Mononuclear cell (primary cell): ENCODE measurements around the gene TMEM59L. TPM values are rescaled to one million over a fixed set of nuclear protein-coding genes. Genes with fewer than 3 reads are reported as not detected.

Experiments
- H3K27me3 ChIP-seq: 2 replicates; pipeline ENCODE4 v1.6.0; 2011; ENCODE audit warnings: low read length, control low read depth; ENCODE audit not compliant: insufficient read depth
- H3K4me1 ChIP-seq: 2 replicates; pipeline ENCODE4 v1.5.1; 2011; ENCODE audit warnings: mild to moderate bottlenecking, low read length, control low read depth; ENCODE audit not compliant: insufficient read depth
- H3K4me3 ChIP-seq: 2 replicates; pipeline ENCODE4 v1.5.1; 2011; ENCODE audit warnings: mild to moderate bottlenecking, low read length, moderate library complexity
- H3K9me3 ChIP-seq: 2 replicates; pipeline ENCODE4 v1.5.1; 2011; ENCODE audit warnings: low read depth, mild to moderate bottlenecking, control low read depth, low read length
- total RNA-seq: library from RNA; depleted of rRNA; stranded (reverse); fragments of >200 nt; gene quantifications from one replicate; pipeline ENCODE4 v1.2.3, GENCODE V29; 2012

Gene TMEM59L
- total RNA-seq, 1 donor = not detected

DNA sequence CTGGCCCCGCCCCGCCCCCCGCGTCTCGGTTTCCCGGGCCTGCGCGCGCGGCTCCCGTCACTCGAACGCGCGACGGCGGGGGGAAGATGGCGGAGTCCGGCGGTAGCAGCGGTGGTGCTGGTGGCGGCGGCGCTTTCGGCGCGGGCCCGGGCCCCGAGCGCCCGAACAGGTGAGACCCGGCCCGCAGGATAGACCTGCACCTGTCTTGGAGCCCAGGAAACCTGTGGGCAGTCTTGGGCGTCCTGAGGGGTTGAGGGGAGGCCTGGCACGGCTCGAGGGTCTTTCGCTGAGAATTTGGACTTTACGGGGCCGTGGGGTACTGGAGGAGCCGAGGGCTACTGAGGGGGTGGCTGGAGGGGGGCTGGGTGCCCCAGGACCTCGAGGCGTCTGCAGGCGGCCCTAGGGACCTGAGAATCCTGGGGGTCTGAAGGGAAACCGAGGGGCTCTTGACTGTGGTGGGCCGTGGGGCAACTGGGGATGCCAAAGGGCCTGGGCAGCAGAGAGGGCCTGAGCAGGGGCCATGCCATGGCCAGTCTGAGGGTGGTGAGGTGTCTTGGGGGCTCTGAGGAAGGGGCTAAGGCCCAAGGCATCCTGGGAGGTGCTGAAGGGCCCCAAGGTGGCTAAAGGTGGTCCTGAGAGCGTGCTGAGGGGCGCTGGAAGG is 24.4 kb downstream of the TMEM59L start, which contains the start of gene KLHL26:
KLHL26 (plus strand) TSS at position 60 of the 661 bp plus-strand sequence; CDS start at position 87, 27 bp downstream.
- H3K4me1 ChIP-seq = peaks cover 18% of the 10 kb centered on the region
- H3K27me3 ChIP-seq = no peaks in the 10 kb centered on the region
- peak within 1 kb of the TSS; percentile 59 for H3K4me3 ChIP-seq
- H3K9me3 ChIP-seq = no peaks in the 10 kb centered on the region

DNA sequence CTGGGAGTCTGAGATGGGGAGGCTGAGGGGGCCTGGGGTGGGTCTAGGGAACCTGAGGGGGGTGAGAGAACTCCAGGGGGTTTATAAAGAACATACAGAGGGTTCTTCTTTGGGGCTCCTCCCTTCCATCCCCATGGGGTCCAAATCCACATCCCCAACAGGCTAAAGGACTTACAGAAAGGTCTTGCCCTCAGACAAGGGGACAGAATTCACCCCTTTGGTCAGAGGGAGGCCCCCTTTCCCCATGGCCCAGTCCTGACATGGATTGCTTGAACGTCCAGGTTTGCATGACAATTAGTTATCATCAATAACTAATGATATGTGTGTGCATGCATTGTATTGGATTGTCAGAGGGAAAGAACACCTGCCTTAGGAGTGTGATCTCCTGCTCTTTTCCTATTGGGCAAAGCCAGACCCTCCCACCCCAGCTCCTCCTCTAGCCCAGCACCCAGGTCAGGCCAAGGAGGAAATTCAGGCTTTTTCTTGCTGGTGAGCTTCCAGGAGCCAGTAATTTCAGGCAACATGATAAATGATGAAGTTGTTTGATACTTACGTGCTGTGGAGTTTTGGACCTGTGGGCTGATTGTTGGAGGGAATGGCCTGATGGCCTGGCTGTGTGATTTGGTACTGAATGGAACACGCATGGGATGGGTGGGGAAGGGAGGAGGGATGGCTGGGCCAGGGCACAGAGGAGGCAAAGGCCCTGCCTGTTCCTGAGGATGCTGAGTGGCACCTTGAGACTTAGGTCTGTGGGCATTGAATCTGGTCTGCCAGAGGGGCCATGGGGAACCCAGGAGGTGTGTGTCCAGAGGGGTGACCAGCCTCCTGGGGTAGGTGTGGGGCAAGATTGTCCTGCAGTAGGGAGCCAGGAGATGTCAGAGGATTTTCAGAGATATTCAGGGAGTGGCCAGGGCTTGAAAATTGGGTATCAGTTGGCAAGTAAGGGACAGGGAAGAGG is 25.3 kb downstream of the TMEM59L start:
- no peaks in the 10 kb centered on the region for H3K27me3 ChIP-seq
- no peaks in the 10 kb centered on the region for H3K9me3 ChIP-seq
- H3K4me1 ChIP-seq = peaks cover 18% of the 10 kb centered on the region
- H3K4me3 ChIP-seq = no peak overlapping the region

DNA sequence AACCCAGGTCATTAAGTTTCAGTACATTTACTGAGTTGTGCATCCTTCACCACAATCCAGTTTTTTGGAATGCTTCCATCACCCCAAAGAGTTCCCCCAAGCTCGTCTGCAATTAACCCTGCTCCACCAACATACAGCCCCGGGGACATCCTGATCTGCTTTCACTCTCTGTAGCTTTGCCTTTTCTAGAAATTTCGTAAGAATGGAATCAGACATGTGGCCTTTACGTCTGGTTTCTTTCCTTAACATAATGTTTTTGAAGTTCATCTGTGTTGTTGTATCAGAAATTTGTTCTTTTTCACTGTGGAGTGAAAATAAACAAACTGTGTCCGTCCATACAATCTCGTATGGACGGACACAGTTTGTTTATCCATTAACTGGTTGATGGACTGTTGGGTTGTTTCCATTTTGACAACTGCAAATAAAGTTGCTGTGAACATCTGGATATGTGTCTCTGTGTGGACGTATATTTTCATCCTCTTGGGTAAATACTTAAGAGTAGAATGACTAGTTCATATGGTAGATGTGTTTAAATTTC is 27.1 kb downstream of the TMEM59L start:
- no peaks in the 10 kb centered on the region for H3K27me3 ChIP-seq
- no peaks in the 10 kb centered on the region for H3K9me3 ChIP-seq
- no peak overlapping the region for H3K4me3 ChIP-seq
- peaks cover 26% of the 10 kb centered on the region for H3K4me1 ChIP-seq

DNA sequence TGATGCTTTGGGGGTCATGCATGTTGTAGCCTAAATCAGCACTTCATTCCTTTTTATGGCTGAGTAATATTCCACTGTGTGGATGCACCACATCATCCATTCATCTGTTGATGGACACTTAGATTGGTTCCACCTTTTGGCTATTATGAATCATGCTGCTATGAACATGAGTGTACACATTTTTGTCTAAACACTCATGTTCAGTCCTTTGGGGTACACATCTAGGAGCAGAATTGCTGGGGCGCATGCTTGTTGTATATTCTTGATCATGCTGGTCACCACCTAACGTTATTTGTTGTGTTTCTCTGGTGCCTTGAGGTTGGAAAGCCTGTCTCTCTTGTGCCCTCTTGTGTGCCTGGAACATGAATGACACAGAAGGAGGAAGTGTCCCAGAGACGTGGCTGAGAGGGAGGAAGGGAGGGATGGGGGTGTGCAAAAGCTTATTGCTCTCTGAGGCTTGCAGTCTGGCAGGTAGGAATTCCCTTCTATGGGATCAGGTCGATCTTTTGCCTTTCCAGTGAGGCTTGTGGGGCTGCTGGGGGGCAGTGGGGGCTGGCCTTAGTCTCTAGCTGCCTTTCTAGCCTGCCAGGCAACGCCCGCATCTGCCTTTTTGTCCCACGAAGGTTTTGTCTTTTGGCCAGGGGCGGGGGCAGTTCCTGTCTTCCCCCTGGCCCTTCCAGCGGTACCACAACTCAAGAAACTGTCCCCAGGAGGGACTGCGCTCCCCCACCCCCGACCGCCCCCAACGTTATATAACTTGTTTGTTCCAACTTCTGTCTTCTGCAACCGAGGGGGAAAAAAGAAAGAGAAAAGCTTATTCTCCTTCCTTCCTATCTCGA is 31.7 kb downstream of the TMEM59L start:
- Histone ChIP-seq H3K9me3 (no peaks in the 10 kb centered on the region), H3K27me3 (no peaks in the 10 kb centered on the region), H3K4me3 (no peak overlapping the region), H3K4me1 (peaks cover 22% of the 10 kb centered on the region)

DNA sequence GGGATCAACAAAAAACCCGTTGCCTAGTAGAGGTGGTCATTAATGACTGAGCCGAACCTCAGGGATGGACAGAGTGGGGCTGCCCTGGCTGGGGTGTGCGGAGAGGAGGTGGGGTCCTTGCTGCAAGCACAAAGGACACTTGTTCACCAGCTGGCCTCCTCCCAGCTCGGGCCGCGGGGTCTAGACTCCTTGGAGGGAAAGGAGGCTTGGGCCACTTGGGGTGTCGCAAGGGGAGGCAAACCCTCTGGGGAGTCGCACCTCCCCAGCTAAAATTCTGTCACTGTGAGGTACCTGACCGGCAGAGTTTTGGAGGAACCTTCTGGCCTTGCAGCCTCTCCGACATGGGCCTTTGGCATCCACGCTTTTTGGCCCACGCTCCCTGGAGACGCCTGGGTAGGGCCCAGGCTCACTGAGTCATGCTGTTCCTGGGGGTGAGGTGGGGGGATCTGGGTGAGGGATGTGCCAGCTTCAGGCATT is 32.4 kb downstream of the TMEM59L start:
- Histone ChIP-seq H3K9me3 (no peaks in the 10 kb centered on the region), H3K4me1 (peaks cover 28% of the 10 kb centered on the region), H3K27me3 (no peaks in the 10 kb centered on the region), H3K4me3 (no peak overlapping the region)

DNA sequence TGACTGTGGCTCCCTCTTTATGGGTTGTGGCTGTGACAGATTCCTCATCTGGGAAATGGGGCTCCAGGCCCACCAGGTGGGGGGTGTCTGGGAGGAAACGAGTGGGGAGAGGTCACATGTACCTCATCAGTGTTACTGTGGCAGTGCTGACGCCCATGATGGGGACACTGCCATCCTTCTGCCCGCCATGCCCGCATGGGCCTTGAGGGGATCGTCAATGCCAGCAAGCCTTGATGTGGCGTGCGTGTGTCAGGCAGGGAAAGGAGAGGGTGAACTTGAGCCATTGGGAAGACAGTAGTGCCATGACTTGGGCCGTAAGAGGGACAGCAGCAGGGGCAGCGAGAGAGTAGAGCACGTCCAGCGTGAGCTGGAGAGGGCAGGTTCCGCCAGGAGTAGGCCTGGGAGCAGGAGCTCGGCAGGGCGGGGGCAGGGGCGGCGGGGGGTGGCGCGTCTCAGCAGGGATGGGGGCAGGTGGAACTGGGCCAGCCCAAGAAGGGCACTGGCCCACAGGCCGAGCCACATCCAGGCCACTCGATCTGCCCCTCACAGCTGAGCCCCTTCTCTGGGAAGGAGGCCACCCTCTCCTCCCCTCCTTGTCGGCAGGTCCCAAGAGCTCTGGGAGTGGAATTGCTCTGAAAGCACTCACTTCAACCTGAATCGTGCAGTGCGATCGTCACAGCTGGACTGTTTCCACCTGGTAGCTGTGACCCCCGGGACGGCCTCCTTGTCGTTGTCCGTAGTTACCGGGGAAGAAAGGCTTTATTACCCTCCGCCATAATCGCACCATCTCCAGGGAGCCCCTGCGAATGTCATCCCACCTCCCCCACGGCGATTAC is 34.1 kb downstream of the TMEM59L start:
- peaks cover 30% of the 10 kb centered on the region for H3K4me1 ChIP-seq
- H3K27me3 ChIP-seq = no peaks in the 10 kb centered on the region
- no peaks in the 10 kb centered on the region for H3K9me3 ChIP-seq
- H3K4me3 ChIP-seq = no peak overlapping the region

DNA sequence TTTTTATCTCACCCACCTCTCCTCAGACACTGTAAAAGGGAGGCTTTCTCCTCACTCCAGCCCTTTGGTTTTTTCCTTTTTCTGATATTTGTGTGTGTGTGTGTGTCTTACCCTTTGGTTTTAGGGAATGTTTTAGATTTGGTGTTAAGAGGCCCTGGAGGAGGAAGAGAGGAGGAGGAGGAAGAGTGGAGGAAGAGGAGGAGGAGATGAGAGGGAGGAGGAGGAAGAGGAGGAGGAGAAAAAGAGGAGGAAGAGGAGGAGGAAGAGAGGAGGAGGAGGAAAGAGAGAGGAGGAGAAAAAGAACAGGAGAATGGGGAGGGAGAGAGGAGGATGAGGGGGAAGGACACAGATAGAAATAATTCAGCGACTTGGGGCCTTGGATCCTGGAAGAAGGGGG is 34.7 kb downstream of the TMEM59L start:
- H3K4me3 ChIP-seq = no peak overlapping the region
- H3K27me3 ChIP-seq = no peaks in the 10 kb centered on the region
- peaks cover 30% of the 10 kb centered on the region for H3K4me1 ChIP-seq
- H3K9me3 ChIP-seq = no peaks in the 10 kb centered on the region

DNA sequence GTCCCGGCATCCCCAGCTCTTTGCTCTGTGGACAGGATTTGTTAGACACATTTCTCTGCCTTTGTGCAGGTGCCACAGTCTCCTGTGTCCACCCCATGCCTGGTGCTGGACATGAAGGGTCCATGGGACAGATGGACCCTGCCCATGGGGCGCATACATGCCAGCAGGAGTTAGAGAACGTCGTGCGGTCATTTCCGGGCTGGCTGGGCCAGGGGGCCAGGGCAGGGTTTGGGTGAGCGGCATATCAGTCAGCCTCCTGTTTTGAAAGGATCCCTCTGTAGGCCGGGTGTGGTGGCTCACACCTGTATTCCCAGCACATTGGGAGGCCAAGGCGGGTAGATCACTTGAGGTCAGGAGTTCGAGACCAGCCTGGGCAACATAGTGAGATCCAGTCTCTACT is 35.1 kb downstream of the TMEM59L start:
- no peaks in the 10 kb centered on the region for H3K9me3 ChIP-seq
- H3K4me1 ChIP-seq = peaks cover 30% of the 10 kb centered on the region
- H3K27me3 ChIP-seq = no peaks in the 10 kb centered on the region
- H3K4me3 ChIP-seq = no peak overlapping the region

DNA sequence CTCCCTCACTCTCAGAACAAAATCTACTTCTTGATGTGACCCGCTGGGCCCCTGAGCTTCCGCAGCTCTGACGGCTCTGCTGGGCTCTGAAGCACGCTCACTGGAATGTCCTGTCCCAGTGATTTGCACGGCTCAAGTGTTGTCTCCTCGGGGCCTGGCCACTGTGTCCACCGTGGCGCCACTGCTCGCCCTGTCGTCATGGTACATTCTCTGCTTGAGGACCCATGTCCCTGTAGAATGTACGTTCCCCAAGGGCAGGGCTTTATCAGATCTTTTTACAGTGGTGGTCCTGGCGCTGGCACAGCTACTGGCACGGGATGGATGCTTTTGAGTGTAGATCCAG is 36.3 kb downstream of the TMEM59L start:
- Histone ChIP-seq H3K9me3 (no peaks in the 10 kb centered on the region), H3K27me3 (no peaks in the 10 kb centered on the region), H3K4me3 (no peak overlapping the region), H3K4me1 (peaks cover 30% of the 10 kb centered on the region)

DNA sequence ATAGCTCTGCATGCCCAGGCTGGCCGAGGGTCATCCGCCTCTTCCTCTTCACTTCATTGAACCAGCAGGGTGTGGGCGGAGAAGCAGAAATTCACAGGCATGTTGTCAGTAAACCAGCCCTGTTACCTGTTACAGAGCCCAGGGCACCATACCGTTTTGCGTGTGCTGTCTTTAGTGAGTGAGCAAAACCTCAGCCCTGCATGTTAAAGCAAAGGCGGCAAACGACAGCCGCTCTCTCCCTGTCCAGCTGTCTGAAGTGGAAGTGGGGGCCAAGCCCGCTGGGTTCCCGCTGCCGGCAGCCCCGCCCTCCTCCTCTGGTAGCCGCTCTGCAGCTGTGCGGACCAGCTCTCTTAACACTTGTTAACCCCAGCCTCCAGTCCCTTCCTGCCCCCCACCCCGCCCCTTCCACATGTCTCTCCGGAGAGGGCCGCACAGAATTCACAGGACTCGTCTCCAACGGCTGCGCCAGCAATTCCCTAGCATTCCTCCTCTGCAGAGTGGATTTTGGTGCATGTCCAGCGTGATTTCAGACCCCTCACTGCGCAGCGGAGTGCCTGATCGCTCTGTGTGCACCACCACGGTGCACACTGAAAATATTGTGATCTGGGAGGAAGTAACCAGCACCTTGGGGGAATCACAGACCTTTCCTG is 36.8 kb downstream of the TMEM59L start:
- H3K4me3 ChIP-seq = no peak overlapping the region
- no peaks in the 10 kb centered on the region for H3K9me3 ChIP-seq
- peaks cover 25% of the 10 kb centered on the region for H3K4me1 ChIP-seq
- H3K27me3 ChIP-seq = no peaks in the 10 kb centered on the region

DNA sequence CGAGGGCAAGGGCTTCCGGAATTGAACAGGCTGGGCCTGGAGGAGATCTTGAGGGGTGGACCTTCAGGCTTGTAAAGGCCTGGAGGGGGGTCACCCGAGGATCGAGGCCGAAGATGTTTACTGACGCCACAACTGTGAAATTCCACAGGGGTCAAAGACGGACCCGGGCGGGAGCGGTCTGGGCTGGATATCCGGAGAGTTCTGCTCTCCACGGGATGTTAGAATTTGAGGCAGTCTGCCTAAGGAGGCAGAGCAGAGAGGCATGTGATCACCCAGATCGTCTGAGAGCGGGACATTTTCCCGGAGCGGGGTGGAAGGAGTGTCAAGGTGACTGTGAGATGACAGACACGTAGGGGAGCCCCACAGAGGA is 37.3 kb downstream of the TMEM59L start:
- H3K27me3 ChIP-seq = no peaks in the 10 kb centered on the region
- peaks cover 20% of the 10 kb centered on the region for H3K4me1 ChIP-seq
- H3K9me3 ChIP-seq = no peaks in the 10 kb centered on the region
- H3K4me3 ChIP-seq = no peak overlapping the region

DNA sequence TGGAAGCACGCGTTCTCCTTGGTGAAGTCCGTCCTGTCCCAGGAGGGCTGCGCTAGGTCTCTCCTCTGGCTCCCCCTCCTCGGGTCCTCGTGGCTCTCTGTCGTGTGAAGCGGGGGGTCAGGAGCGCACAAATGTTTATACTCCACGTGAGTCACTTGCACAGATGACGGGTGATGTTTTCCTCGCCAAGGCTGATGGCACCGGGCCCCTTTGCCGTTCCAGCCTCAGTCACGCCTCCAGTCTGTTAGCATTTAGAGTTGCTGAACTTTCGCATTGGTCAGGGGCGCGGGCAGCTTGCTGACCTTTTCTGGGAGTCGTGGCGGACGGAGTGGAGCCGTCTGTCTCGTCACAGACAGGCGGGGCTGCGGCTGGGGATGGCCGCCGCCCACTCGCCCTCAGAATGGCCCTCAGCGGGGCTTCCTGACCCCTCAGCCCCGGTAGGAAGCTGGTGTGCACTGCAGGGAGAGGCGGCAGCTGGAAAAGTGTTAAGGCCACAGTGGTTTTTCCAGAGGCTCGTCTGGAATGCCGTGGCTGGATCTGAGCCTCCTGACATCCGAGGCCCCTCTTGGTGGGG is 37.9 kb downstream of the TMEM59L start:
- Histone ChIP-seq H3K4me1 (peaks cover 18% of the 10 kb centered on the region), H3K27me3 (no peaks in the 10 kb centered on the region), H3K9me3 (no peaks in the 10 kb centered on the region), H3K4me3 (no peak overlapping the region)

DNA sequence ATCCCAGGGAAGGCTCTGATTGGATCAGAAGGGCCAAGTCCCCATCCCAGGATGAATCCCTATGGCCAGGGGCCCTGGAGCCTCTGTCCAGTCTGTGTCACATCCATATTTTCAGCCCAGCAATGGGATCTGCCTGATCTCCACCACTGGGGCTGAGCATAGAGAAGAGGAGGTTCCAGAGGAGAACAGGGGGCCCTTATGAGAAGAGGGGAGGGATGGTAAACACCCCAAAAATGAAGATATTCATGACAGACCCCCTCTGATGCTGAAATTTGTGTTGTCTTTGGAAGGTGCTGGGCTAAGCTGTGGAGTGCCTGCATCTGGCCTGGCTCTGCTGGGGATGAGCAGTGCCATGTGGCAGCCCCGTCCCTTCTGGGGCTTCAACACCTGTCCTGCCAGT is 38.6 kb downstream of the TMEM59L start:
- Histone ChIP-seq H3K4me3 (no peak overlapping the region), H3K9me3 (no peaks in the 10 kb centered on the region), H3K27me3 (no peaks in the 10 kb centered on the region), H3K4me1 (peaks cover 18% of the 10 kb centered on the region)
